K562 (cell line): ENCODE data around the gene HARS2. TPM values are rescaled to one million over a fixed set of nuclear protein-coding genes. Genes with fewer than 3 reads are reported as not detected.
A peak's percentile ranks its signal among the peaks of the same experiment; 100 is the strongest.

Experiments
- BRF2 ChIP-seq: IDR thresholded peaks from 3 replicates; pipeline ENCODE4 v1.6.1; 2011; ENCODE audit warnings: borderline replicate concordance, mild to moderate bottlenecking; ENCODE audit not compliant: insufficient read length, insufficient read depth
- EHMT2 ChIP-seq: fragments of 450-650 bp; IDR thresholded peaks from 2 replicates; pipeline ENCODE4 v1.6.1; 2018; ENCODE audit warnings: antibody characterized with exemption
- NRF1 ChIP-seq, 2 experiments: fragments of 450-650 bp; IDR thresholded peaks in 1 of 2; conservative IDR thresholded peaks in 1 of 2; 2 replicates each; pipeline ENCODE4 v1.6.1; 2014; ENCODE audit warnings: mild to moderate bottlenecking in 2 of 2
- RAD21 ChIP-seq, 2 experiments: fragments of 250-450 bp in 1 of 2; fragments of 450-650 bp in 1 of 2; sonication (Bioruptor Pico) in 1 of 2; formaldehyde crosslinking in 1 of 2; IDR thresholded peaks in 1 of 2; conservative IDR thresholded peaks in 1 of 2; 2 replicates each; pipeline versions ENCODE4 v1.4.0 to v1.8.0; 2020 to 2022; ENCODE audit warnings: mild to moderate bottlenecking in 2 of 2, moderate library complexity in 1 of 2
- YBX1 ChIP-seq: fragments of 450-650 bp; IDR thresholded peaks from 2 replicates; pipeline ENCODE4 v1.7.1; 2016; ENCODE audit warnings: mild to moderate bottlenecking
- ZBTB17 ChIP-seq: fragments of 450-650 bp; formaldehyde crosslinking; IDR thresholded peaks from 2 replicates; pipeline ENCODE4 v1.4.0; 2020; ENCODE audit warnings: mild to moderate bottlenecking
- polyA plus RNA-seq, 8 experiments: library from polyadenylated mRNA; depleted of rRNA in 4 of 8; stranded (reverse) in 5 of 8; unstranded in 3 of 8; fragments of >200 nt; fragmentation: Nextera tagmentation in 2 of 8; fragmentation: Illumina TruSeq in 1 of 8; extraction: Ambion mirVana in 2 of 8; extraction: Trizol in 1 of 8; gene quantifications; 2 replicates each; pipeline versions ENCODE4 v1.2.1 to v1.2.3, GENCODE V29; 2011 to 2014; ENCODE audit warnings: inconsistent platforms in 1 of 8, missing spikeins in 1 of 8
- total RNA-seq, 7 experiments: library from RNA; depleted of rRNA in 6 of 7; stranded (reverse); fragments of >200 nt in 6 of 7; fragmentation: Illumina TruSeq in 2 of 7; extraction: Trizol in 2 of 7; gene quantifications; 2 replicates each; pipeline versions ENCODE4 v1.2.1 to v1.2.3, GENCODE V29; 2011 to 2021; ENCODE audit warnings: low replicate concordance in 1 of 7
- TF ChIP-seq, protein P1 (sequence below): fragments of 150-350 bp; IDR thresholded peaks from 2 replicates; pipeline ENCODE4 v1.6.1; 2014; ENCODE audit warnings: low read depth, mild to moderate bottlenecking, low read length, borderline replicate concordance
- TF ChIP-seq, protein P2 (sequence below): sonication (generic); formaldehyde crosslinking; IDR thresholded peaks from 2 replicates; pipeline ENCODE4 v1.8.0; 2022; ENCODE audit warnings: missing genetic modification reagents, mild to moderate bottlenecking, borderline replicate concordance
- TF ChIP-seq, protein P3 (sequence below): fragments of 450-650 bp; formaldehyde crosslinking; conservative IDR thresholded peaks from 2 replicates; pipeline ENCODE4 v1.4.0; 2022; ENCODE audit warnings: mild to moderate bottlenecking, missing genetic modification characterization
- TF ChIP-seq, protein P4 (sequence below), 2 experiments: fragments of 450-650 bp in 1 of 2; sonication (generic) in 1 of 2; formaldehyde crosslinking in 1 of 2; IDR thresholded peaks in 1 of 2; conservative IDR thresholded peaks in 1 of 2; 2 replicates each; pipeline versions ENCODE4 v1.6.1 to v1.8.1; 2016 to 2023; ENCODE audit warnings: mild to moderate bottlenecking in 2 of 2, moderate library complexity in 2 of 2, inconsistent platforms in 1 of 2, missing genetic modification reagents in 1 of 2
- TF ChIP-seq, protein P5 (sequence below): fragments of 450-650 bp; formaldehyde crosslinking; IDR thresholded peaks from 2 replicates; pipeline ENCODE4 v1.4.0; 2020; ENCODE audit warnings: mild to moderate bottlenecking

The HARS2 gene
- total and polyA plus RNA-seq, 9 of the 15 experiments (the other 6 are each of a cell fraction or from before 2014, with no cell fraction given): 8.5 to 41.6 (median 27.1) TPM

DNA sequence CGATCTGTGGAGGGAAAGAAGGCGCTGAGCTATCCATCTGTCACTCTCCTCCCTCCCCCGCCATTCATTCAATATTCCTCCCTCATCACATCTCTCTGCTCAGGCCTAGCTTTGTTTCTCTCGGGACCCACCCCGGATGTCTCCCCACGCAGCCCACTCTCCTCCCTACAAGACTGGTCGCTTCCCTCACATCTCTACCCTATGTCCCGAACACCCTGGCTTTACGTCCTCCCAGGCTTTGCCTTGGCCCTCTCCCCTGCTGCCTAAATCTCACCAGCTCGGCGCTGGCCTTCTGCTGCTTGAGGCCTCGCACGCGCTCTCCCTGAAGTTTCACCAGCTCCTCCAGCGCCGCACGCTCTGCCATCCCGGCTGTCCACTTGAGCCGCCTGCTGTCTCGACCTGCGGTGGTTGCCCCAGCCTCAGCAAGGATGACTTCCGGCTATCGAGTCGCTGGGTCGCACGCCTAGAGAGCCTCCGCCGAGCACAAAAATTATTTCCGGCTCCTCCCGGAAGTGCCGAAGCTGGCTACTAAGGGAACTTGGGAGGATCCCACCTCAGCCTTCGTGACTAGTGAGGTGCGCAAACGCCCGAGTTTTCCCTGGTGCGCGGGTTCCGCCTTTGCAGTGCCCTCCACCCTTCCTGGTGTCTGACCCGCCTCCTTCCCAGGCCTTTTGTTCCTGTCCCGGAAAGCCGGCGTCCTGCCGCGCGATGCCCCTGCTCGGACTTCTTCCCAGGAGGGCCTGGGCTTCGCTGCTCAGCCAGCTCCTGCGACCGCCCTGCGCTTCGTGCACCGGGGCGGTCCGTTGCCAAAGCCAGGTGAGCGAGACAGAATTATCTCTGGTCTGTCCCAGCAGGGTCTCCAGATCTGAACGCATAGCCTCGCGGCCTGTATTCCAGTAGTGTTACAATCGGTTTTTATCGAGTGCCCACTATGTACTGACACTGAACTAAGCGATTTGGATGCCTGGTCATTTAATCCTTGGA is at the start of gene HARS2, which contains the start of gene HARS1 (continued):
- TF ChIP-seq, protein P1, sequence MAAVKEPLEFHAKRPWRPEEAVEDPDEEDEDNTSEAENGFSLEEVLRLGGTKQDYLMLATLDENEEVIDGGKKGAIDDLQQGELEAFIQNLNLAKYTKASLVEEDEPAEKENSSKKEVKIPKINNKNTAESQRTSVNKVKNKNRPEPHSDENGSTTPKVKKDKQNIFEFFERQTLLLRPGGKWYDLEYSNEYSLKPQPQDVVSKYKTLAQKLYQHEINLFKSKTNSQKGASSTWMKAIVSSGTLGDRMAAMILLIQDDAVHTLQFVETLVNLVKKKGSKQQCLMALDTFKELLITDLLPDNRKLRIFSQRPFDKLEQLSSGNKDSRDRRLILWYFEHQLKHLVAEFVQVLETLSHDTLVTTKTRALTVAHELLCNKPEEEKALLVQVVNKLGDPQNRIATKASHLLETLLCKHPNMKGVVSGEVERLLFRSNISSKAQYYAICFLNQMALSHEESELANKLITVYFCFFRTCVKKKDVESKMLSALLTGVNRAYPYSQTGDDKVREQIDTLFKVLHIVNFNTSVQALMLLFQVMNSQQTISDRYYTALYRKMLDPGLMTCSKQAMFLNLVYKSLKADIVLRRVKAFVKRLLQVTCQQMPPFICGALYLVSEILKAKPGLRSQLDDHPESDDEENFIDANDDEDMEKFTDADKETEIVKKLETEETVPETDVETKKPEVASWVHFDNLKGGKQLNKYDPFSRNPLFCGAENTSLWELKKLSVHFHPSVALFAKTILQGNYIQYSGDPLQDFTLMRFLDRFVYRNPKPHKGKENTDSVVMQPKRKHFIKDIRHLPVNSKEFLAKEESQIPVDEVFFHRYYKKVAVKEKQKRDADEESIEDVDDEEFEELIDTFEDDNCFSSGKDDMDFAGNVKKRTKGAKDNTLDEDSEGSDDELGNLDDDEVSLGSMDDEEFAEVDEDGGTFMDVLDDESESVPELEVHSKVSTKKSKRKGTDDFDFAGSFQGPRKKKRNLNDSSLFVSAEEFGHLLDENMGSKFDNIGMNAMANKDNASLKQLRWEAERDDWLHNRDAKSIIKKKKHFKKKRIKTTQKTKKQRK: no peak
- TF ChIP-seq EHMT2: 0 out of 2 replicates have a peak, but pooled peaks have one; percentile 45
- TF ChIP-seq, protein P2, sequence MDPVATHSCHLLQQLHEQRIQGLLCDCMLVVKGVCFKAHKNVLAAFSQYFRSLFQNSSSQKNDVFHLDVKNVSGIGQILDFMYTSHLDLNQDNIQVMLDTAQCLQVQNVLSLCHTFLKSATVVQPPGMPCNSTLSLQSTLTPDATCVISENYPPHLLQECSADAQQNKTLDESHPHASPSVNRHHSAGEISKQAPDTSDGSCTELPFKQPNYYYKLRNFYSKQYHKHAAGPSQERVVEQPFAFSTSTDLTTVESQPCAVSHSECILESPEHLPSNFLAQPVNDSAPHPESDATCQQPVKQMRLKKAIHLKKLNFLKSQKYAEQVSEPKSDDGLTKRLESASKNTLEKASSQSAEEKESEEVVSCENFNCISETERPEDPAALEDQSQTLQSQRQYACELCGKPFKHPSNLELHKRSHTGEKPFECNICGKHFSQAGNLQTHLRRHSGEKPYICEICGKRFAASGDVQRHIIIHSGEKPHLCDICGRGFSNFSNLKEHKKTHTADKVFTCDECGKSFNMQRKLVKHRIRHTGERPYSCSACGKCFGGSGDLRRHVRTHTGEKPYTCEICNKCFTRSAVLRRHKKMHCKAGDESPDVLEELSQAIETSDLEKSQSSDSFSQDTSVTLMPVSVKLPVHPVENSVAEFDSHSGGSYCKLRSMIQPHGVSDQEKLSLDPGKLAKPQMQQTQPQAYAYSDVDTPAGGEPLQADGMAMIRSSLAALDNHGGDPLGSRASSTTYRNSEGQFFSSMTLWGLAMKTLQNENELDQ (CRISPR knock-in tag): no peak
- TF ChIP-seq, protein P3, sequence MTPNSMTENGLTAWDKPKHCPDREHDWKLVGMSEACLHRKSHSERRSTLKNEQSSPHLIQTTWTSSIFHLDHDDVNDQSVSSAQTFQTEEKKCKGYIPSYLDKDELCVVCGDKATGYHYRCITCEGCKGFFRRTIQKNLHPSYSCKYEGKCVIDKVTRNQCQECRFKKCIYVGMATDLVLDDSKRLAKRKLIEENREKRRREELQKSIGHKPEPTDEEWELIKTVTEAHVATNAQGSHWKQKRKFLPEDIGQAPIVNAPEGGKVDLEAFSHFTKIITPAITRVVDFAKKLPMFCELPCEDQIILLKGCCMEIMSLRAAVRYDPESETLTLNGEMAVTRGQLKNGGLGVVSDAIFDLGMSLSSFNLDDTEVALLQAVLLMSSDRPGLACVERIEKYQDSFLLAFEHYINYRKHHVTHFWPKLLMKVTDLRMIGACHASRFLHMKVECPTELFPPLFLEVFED (CRISPR knock-in tag): no peak
- TF ChIP-seq ZBTB17 (CRISPR knock-in tag): 0 out of 2 replicates have a peak, but pooled peaks have one; percentile 52
- peak; percentile 9 to 10; a peak in 1 of 4 replicates for TF ChIP-seq RAD21 (CRISPR knock-in tag; conservative IDR thresholded peaks at IDR 0.05 in 1 of 2, IDR thresholded peaks at IDR 0.05 in 1 of 2)
- no peak for TF ChIP-seq BRF2
- TF ChIP-seq NRF1 (conservative IDR thresholded peaks at IDR 0.05 in 1 of 2, IDR thresholded peaks at IDR 0.05 in 1 of 2): peak; percentile 81 to 84
- no peak for TF ChIP-seq YBX1
- TF ChIP-seq, protein P4, sequence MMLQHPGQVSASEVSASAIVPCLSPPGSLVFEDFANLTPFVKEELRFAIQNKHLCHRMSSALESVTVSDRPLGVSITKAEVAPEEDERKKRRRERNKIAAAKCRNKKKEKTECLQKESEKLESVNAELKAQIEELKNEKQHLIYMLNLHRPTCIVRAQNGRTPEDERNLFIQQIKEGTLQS (IDR thresholded peaks at IDR 0.05): no peak
- TF ChIP-seq, protein P4 (CRISPR knock-in tag; conservative IDR thresholded peaks at IDR 0.05): peak; percentile 45
- TF ChIP-seq, protein P5, sequence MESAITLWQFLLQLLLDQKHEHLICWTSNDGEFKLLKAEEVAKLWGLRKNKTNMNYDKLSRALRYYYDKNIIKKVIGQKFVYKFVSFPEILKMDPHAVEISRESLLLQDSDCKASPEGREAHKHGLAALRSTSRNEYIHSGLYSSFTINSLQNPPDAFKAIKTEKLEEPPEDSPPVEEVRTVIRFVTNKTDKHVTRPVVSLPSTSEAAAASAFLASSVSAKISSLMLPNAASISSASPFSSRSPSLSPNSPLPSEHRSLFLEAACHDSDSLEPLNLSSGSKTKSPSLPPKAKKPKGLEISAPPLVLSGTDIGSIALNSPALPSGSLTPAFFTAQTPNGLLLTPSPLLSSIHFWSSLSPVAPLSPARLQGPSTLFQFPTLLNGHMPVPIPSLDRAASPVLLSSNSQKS: no peak
